ENCODE results near the gene PPP2R5B.

The PPP2R5B gene

GRCh38 chr11:64923151-64923661 lies 1.3 kb upstream of the PPP2R5B start:
- TF ChIP-seq, protein P1, sequence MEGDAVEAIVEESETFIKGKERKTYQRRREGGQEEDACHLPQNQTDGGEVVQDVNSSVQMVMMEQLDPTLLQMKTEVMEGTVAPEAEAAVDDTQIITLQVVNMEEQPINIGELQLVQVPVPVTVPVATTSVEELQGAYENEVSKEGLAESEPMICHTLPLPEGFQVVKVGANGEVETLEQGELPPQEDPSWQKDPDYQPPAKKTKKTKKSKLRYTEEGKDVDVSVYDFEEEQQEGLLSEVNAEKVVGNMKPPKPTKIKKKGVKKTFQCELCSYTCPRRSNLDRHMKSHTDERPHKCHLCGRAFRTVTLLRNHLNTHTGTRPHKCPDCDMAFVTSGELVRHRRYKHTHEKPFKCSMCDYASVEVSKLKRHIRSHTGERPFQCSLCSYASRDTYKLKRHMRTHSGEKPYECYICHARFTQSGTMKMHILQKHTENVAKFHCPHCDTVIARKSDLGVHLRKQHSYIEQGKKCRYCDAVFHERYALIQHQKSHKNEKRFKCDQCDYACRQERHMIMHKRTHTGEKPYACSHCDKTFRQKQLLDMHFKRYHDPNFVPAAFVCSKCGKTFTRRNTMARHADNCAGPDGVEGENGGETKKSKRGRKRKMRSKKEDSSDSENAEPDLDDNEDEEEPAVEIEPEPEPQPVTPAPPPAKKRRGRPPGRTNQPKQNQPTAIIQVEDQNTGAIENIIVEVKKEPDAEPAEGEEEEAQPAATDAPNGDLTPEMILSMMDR (IDR thresholded peaks at IDR 0.05; ENCODE audit: low read depth, low read length), result no peak
- DNase-seq (ENCODE audit: extremely low read depth, low read depth), result no peak

DNA sequence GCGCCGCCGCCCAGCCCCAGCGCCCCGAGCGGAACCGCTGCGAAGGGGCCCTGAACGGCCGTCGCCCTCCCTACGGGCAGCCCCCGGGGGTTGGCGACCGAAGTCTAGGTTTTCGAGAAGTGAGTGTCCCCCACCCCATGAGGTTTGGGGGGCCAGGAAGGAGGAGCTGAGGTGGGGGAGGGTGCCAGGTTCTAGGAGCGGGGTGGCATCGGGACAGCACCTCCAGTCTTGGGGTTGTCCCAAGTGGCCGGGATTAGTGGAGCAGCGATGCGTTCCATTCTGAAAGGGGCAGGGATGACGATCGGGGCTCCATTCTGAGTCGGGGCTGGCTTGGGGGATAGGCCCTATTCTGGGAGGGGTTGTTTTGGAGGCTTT lies 408 bp downstream of the PPP2R5B start:
- TF ChIP-seq, protein P1 (IDR thresholded peaks at IDR 0.05; ENCODE audit: low read depth, low read length), result no peak
- DNase-seq (ENCODE audit: extremely low read depth, low read depth), result no peak

DNA sequence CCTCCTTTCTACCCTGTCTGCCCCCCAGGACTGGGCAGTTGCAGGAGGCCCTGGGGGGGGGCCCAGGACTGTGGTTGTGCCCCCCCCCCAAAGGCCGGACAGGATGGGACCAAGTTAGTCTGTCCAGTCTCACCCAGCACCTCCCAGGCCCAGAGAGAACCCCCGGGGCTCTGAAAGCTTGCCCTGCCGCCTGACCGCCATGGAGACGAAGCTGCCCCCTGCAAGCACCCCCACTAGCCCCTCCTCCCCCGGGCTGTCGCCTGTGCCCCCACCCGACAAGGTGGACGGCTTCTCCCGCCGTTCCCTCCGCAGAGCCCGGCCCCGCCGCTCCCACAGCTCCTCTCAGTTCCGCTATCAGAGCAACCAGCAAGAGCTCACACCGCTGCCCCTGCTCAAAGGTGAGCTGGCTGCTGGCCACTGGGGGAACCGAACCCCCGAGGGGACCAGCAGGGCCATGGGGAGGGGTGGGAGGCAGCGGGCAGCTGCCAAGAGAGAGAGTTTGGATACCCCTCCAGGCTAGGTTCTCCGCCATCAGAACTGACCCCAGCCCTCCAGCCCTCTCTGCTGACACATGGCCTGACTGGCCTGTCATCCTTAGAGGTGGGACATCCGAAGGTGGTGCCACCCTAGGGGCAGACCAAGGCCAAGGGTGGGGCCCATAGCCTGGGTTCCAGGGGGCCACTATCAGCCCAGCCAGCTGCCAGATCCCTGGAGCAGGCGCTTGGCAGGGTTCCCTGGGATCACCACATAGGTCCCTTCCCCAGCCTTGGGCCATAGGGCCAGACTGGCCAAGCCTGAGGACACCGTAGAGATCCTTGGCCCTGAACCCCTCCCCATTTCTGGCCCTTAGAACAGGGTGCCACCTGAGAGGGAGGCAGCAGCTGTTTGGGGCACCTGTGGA lies 1.3 kb downstream of the PPP2R5B start:
- no peak for DNase-seq (ENCODE audit: extremely low read depth, low read depth)
- TF ChIP-seq, protein P1 (IDR thresholded peaks at IDR 0.05; ENCODE audit: low read depth, low read length), result no peak

GRCh38 chr11:64926689-64927088 lies 2.2 kb downstream of the PPP2R5B start:
- TF ChIP-seq, protein P1 (IDR thresholded peaks at IDR 0.05; ENCODE audit: low read depth, low read length), result no peak
- DNase-seq (ENCODE audit: extremely low read depth, low read depth), result no peak

DNA sequence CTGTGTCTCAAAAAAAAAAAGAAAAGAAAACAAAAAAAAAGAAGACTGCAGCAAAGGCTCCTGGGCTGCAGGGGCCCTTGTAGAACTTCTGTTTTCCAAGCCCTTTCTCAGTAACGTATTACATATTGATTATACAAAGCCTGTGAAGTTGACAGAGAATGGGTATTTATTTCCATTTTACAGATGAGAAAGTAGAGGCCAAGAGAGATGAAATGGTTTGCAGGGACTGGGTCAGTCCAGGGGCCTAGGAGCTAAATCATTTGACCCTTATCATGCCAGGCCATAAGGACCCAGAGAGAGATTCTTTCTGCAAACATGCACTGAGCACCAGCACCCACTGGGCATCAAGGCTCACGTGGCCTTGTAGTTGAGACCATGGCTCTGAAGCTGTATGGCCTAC lies 4.5 kb downstream of the PPP2R5B start:
- no peak for DNase-seq (ENCODE audit: extremely low read depth, low read depth)
- TF ChIP-seq, protein P1 (IDR thresholded peaks at IDR 0.05; ENCODE audit: low read depth, low read length), result no peak

DNA sequence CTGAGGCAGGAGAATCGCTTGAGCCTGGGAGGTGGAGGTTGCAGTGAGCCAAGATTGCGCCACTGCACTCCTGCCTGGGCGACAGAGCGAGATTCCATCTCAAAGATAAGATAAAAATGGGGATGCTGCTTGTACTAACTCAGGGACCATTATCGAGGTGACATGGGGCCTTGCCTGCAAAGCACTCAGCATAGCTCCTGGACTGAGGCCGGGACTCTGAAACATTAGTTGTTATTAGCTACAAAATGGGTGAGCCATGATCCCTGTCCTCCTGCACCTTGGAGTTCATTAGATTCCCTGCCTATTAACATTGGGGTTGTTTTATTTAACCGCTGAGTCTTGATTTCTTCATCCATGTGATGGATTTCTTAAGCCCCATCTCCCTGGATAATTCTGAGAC lies 5.1 kb downstream of the PPP2R5B start:
- DNase-seq (ENCODE audit: extremely low read depth, low read depth), result no peak
- TF ChIP-seq, protein P1 (IDR thresholded peaks at IDR 0.05; ENCODE audit: low read depth, low read length), result no peak

- DNase-seq (ENCODE audit: extremely low read depth, low read depth), result no peak
- TF ChIP-seq, protein P1 (IDR thresholded peaks at IDR 0.05; ENCODE audit: low read depth, low read length), result no peak
These were observed 5.9 kb downstream of the PPP2R5B start for GRCh38 chr11:64930340-64930739.

Data from AG09319 (cell line).